Transverse colon (tissue), 4 donors: ENCODE measurements around the gene C19orf38. TPM values are rescaled to one million over a fixed set of nuclear protein-coding genes. Genes with fewer than 3 reads are reported as not detected.

Experiments used
- DNase-seq: peaks from one replicate; pipeline ENCODE4 v3.0.0-alpha.2; 2019
- H3K27ac ChIP-seq, 4 donors: fragments of 200-600 bp; sonication (generic); 2 replicates each; pipeline ENCODE4 v1.5.1; 2016 to 2018; ENCODE audit warnings: inconsistent platforms in 4 of 4
- H3K27me3 ChIP-seq: fragments of 200-600 bp; sonication (generic); 2 replicates; pipeline ENCODE4 v1.5.1; 2017; ENCODE audit warnings: inconsistent platforms
- H3K36me3 ChIP-seq, 4 donors: fragments of 200-600 bp; sonication (generic); 2 replicates each; pipeline ENCODE4 v1.5.1; 2017 to 2019; ENCODE audit warnings: inconsistent platforms in 4 of 4
- H3K4me1 ChIP-seq, 4 donors: fragments of 200-600 bp; sonication (generic); 2 replicates each; pipeline ENCODE4 v1.5.1; 2017 to 2020; ENCODE audit warnings: inconsistent platforms in 4 of 4
- H3K4me3 ChIP-seq, 4 donors: fragments of 200-600 bp; sonication (generic); 1 replicate in 1 of 4; 2 replicates in 3 of 4; pipeline versions ENCODE4 v1.5.1 to v1.6.1; 2017 to 2019; ENCODE audit warnings: inconsistent platforms in 4 of 4
- H3K9me3 ChIP-seq, 2 donors: fragments of 200-600 bp; sonication (generic); 2 replicates each; pipeline ENCODE4 v1.5.1; 2017 to 2019; ENCODE audit warnings: inconsistent platforms in 2 of 2
- EP300 ChIP-seq: sonication (generic); formaldehyde crosslinking; IDR thresholded peaks from one replicate; pipeline ENCODE4 v1.6.1; 2017; ENCODE audit warnings: antibody characterized with exemption, low read depth
- POLR2A ChIP-seq: fragments of 450-650 bp; IDR thresholded peaks from one replicate; pipeline ENCODE4 v1.6.1; 2016; ENCODE audit warnings: antibody characterized with exemption, mild to moderate bottlenecking, moderate library complexity
- POLR2AphosphoS5 ChIP-seq, 3 donors: sonication (generic); formaldehyde crosslinking; IDR thresholded peaks; one replicate each; pipeline ENCODE4 v1.6.1; 2016; ENCODE audit warnings: antibody characterized with exemption in 3 of 3
- WGBS, 2 donors: methylation state at CpG; one replicate each; pipeline ENCODE4 v1.1.5; 2018; ENCODE audit warnings: low coverage in 1 of 2; 5-methylcytosine and 5-hydroxymethylcytosine counted together
- in situ Hi-C, 4 donors: fragments of 200-750 bp; cut with MboI; loops; one replicate each; pipeline versions ENCODE4 v1.15.0 to v1.15.1; 2017; ENCODE audit warnings: low sequenced_read_pairs in 3 of 4, low pct_ligation_motif_present in 1 of 4, low pct_unique_long_range_greater_than_20kb in 1 of 4
- intact Hi-C: fragments of 100-400 bp; cut with DNase I; formaldehyde crosslinking; loops from one replicate; pipeline ENCODE4 v1.15.1; 2023; ENCODE audit warnings: low total_unique reads
- total RNA-seq, 4 donors: library from RNA; depleted of rRNA; stranded (reverse); fragments of >200 nt; gene quantifications; one replicate each; pipeline ENCODE4 v1.1.0, GENCODE V29; 2016
- TF ChIP-seq, protein P1 (sequence below), 5 experiments: fragments of 200-600 bp in 3 of 5; fragments of 450-650 bp in 2 of 5; sonication (generic) in 3 of 5; IDR thresholded peaks; 1 replicate in 2 of 5; 2 replicates in 3 of 5; pipeline ENCODE4 v1.5.1; 2016 to 2017; ENCODE audit warnings: antibody characterized with exemption in 5 of 5, inconsistent platforms in 3 of 5, mild to moderate bottlenecking in 2 of 5, moderate library complexity in 1 of 5

The C19orf38 gene
- total RNA-seq, 4 donors from 2014 or later: 0.79 to 1.8 (median 0.96) TPM; not detected in 1

- intact Hi-C loops (no loop called here), in situ Hi-C loops (loop anchor here in 3 of 4 donors (10.0 to 25.0 kb wide), 2 partner anchors 144 to 146 kb away; partner anchors contain the start of genes DNM2 (in 3 of the 3) and QTRT1 (in 2 of the 3))
- Histone ChIP-seq H3K4me1 (no peaks in the 10 kb centered on the region), H3K27me3 (no peaks in the 10 kb centered on the region), H3K4me3 (no peak overlapping the region), H3K9me3 (no peaks in the 10 kb centered on the region), H3K36me3 (no peaks in the 10 kb centered on the region), H3K27ac (no peak overlapping the region)
- DNase-seq: no peak
- WGBS, 2 donors: 40 to 46% methylated on average over 3 to 4 of the region's 4 CpGs
- TF ChIP-seq, protein P1, sequence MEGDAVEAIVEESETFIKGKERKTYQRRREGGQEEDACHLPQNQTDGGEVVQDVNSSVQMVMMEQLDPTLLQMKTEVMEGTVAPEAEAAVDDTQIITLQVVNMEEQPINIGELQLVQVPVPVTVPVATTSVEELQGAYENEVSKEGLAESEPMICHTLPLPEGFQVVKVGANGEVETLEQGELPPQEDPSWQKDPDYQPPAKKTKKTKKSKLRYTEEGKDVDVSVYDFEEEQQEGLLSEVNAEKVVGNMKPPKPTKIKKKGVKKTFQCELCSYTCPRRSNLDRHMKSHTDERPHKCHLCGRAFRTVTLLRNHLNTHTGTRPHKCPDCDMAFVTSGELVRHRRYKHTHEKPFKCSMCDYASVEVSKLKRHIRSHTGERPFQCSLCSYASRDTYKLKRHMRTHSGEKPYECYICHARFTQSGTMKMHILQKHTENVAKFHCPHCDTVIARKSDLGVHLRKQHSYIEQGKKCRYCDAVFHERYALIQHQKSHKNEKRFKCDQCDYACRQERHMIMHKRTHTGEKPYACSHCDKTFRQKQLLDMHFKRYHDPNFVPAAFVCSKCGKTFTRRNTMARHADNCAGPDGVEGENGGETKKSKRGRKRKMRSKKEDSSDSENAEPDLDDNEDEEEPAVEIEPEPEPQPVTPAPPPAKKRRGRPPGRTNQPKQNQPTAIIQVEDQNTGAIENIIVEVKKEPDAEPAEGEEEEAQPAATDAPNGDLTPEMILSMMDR (IDR thresholded peaks at IDR 0.05): peak; percentile 39 to 47 (median 44)
- TF ChIP-seq EP300: no peak
- no peak for TF ChIP-seq POLR2AphosphoS5 (IDR thresholded peaks at IDR 0.05)
- TF ChIP-seq POLR2A: no peak
These were observed 10.1 kb downstream of the C19orf38 start for GRCh38 chr19:10858204-10858828.

GRCh38 chr19:10861103-10861651 is 13.0 kb downstream of the C19orf38 start:
- no peaks in the 10 kb centered on the region for H3K27me3 ChIP-seq
- in situ Hi-C loops (loop anchor here in 2 of 4 donors (25.0 kb wide), 1 partner anchor 149 kb away; the partner anchor contains the start of genes DNM2 (in 2 of the 2) and QTRT1 (in 2 of the 2)), intact Hi-C loops (no loop called here)
- no peaks in the 10 kb centered on the region for H3K9me3 ChIP-seq
- H3K27ac ChIP-seq: no peak overlapping the region
- WGBS, 2 donors: 61% methylated on average over 7 of the region's 7 CpGs; no CpG with 5 or more reads in 1 of the 2 donors
- DNase-seq: peak; percentile 45
- H3K4me3 ChIP-seq: no peak overlapping the region
- TF ChIP-seq POLR2A (no peak), POLR2AphosphoS5 (IDR thresholded peaks at IDR 0.05) (no peak), EP300 (no peak)
- TF ChIP-seq, protein P1 (IDR thresholded peaks at IDR 0.05): peak; percentile 30 to 43 (median 38)
- no peaks in the 10 kb centered on the region for H3K36me3 ChIP-seq
- H3K4me1 ChIP-seq: peaks cover 0 to 9% (median 6%) of the 10 kb centered on the region in 4 donors

GRCh38 chr19:10862561-10863106 is 14.4 kb downstream of the C19orf38 start:
- no peaks in the 10 kb centered on the region for H3K27me3 ChIP-seq
- intact Hi-C loops: no loop called here
- peaks cover 0 to 9% (median 6%) of the 10 kb centered on the region in 4 donors for H3K4me1 ChIP-seq
- no peak for TF ChIP-seq POLR2AphosphoS5 (IDR thresholded peaks at IDR 0.05)
- H3K9me3 ChIP-seq: no peaks in the 10 kb centered on the region
- no peaks in the 10 kb centered on the region for H3K36me3 ChIP-seq
- WGBS, 2 donors: 88 to 100% methylated on average over 1 to 6 of the region's 6 CpGs
- no peak overlapping the region for H3K27ac ChIP-seq
- H3K4me3 ChIP-seq: no peak overlapping the region
- DNase-seq: no peak
- in situ Hi-C loops: loop anchor here in 2 of 4 donors (25.0 kb wide), 1 partner anchor 150 kb away; the partner anchor contains the start of genes DNM2 (in 2 of the 2) and QTRT1 (in 2 of the 2)

- 73% methylated on average over 18 of the region's 18 CpGs; no CpG with 5 or more reads in 1 of the 2 donors for WGBS, 2 donors
- H3K4me3 ChIP-seq: no peak overlapping the region
- intact Hi-C loops: no loop called here
These were observed 15.0 kb downstream of the C19orf38 start for GRCh38 chr19:10863107-10863717.

More at GRCh38 chr19:10863107-10863717, 15.0 kb downstream of the C19orf38 start:
- Histone ChIP-seq H3K36me3 (no peaks in the 10 kb centered on the region), H3K27ac (no peak overlapping the region), H3K9me3 (no peaks in the 10 kb centered on the region), H3K27me3 (no peaks in the 10 kb centered on the region), H3K4me1 (peaks cover 0 to 9% (median 6%) of the 10 kb centered on the region in 4 donors)
- TF ChIP-seq, protein P1 (IDR thresholded peaks at IDR 0.05): no peak
- TF ChIP-seq POLR2AphosphoS5 (IDR thresholded peaks at IDR 0.05) (no peak), EP300 (no peak), POLR2A (no peak)
- DNase-seq: no peak
- in situ Hi-C loops: loop anchor here in 2 of 4 donors (25.0 kb wide), 1 partner anchor 151 kb away; the partner anchor contains the start of genes DNM2 (in 2 of the 2) and QTRT1 (in 2 of the 2)
